ENCODE results near the gene ZNF784.

The ZNF784 gene

DNA sequence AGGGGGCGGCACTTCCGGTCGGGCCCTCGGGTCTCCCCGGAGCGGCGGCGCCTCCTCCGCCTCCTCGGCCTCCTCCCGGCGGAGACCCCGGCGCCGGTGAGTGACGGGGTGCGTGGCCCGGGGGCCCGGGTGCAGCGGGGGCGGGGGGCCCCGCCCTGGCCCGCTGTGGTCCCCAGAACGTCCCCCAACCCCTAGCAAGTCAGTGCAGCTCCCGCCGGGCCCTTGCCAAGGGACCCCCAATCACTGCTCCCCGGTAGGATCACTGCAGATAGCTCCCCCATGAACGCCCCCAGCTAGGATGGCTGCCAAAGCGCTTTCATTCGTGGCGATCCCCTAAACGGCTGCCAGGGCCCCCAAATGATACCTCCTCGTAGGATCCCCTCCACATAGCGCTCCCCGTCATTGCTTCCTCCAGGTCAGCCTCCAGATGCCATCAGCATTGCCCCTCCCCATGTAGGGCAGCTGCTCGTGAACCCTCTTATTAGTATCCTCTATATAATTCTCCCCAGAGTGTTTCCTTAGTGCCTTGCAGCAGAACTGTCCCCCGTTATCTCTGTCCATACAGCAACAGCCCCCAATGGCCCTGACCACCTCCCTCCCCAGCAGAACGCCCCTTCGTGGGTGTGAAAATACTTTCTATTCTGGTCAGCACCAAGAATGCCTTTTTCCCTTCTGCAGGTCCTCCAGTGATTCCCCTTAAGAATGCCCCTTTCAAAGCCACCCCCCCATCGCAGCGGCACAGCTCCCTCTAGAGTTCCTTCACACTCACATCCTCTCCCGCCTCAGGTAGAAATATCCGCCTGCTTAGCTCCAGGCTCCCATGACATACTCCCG is 18.5 kb downstream of the ZNF784 start, which contains the start of gene ZNF865:
Gene ZNF865, plus strand, starts transcription at position 11 of the 834 bp plus-strand sequence. CDS start 7,972 bp downstream, outside the sequence.
- in situ Hi-C loops (cut with MboI; ENCODE audit: low sequenced_read_pairs), result no loop called here

DNA sequence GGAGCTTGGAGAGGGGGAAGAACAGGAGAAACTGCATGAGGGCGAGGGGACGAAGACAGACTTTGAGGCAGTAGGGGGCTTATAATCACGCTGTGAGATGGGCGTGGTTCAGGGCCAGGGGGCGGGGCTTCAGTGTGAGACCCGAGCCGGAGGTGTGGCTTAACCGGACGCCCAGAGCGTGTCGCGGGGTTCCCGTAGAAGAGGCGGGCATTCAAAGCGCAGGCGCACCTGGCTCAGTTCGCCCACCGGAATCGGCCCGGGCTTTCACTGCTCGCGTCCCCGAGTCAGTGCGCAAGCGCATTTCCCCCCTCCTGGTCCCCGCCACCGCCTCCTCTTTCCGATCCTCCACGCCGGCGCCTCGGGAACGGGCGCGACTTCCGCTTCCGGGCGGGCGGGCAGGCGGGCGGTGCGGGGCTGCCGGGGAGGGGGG is 19.1 kb downstream of the ZNF784 start:
- in situ Hi-C loops (cut with MboI; ENCODE audit: low sequenced_read_pairs), result no loop called here

DNA sequence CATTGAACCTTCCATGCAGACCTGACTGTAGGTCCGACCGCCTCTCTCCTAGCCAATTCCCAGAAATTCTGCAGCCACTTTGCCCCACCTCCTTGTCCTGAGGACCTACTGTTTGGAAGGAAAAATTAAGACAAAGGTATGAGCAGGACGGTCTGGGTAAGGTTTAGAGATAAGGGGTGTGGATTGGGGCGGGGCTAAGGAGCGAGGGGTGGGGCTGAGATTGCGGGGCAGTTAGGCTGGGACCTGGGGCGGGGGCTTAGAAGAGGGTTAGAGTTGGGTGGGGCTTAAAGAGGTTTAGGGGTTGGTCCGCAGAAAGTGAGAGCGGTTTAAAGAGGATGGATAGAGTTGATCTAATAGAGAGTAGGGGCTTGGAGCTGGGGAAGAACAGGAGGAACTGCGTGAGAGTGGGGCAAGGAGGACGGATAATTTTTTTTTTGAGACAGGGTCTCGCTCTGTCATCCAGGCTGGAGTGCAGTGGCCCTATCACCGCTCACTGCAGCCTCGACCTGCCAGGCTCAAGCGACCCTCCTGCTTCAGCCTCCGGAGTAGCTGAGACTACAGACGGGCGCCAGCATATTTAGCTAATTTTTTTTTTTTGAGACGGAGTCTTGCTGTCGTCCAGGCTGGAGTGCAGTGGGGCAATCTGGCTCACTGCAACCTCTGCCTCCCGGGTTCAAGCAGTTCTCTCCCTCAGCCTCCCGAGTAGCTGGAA is 20.6 kb downstream of the ZNF784 start:
- in situ Hi-C loops (cut with MboI; ENCODE audit: low sequenced_read_pairs), result no loop called here

DNA sequence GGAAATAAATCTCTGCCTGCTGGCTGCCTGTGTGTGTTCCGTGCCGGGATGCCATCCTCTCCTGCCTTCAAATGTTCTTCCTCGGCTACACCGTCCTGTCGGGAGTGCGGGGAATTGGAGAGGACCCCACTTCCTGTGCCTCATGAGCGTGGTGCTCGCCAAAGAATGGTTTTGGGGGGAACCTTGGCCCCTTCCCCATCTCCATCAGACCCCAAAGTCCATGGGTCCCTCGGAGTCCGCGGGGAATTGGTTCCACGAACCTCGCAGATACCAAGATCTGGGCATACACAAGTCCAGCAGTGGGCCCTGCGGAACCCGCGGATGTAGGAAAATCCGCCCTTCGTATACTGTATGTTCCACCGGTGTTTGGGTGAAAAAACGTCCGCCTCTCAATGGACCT is 21.3 kb downstream of the ZNF784 start:
- in situ Hi-C loops (cut with MboI; ENCODE audit: low sequenced_read_pairs), result no loop called here

DNA sequence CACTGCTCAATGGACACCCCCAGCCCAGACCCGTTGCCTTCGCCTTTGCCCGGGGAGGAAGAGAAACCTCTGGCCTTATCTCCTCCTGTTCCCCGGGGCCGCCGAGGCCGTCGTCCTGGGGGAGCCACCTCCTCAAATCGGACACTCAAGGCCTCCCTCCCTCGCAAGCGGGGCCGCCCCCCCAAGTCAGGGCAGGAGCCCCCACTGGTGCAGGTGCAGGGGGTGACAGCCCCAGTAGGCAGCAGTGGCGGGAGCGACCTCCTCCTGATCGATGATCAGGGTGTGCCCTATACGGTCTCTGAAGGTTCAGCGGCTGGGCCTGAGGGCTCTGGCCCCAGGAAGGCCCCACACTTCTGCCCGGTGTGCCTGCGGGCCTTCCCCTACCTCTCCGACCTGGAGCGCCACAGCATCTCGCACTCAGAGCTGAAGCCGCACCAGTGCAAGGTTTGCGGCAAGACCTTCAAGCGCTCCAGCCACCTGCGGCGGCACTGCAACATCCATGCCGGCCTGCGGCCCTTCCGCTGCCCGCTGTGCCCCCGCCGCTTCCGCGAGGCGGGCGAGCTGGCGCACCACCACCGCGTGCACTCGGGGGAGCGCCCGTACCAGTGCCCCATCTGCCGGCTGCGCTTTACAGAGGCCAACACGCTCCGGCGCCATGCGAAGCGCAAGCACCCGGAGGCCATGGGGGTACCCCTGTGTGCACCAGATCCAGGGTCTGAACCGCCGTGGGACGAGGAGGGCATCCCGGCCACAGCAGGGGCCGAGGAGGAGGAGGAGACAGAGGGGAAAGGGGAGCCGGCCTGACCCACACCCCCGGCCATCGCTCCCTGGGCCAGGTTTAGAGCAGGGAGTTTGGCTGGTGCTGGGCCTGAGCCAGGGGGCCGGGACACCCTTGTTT is 22.0 kb downstream of the ZNF784 start:
- in situ Hi-C loops (cut with MboI; ENCODE audit: low sequenced_read_pairs), result no loop called here

DNA sequence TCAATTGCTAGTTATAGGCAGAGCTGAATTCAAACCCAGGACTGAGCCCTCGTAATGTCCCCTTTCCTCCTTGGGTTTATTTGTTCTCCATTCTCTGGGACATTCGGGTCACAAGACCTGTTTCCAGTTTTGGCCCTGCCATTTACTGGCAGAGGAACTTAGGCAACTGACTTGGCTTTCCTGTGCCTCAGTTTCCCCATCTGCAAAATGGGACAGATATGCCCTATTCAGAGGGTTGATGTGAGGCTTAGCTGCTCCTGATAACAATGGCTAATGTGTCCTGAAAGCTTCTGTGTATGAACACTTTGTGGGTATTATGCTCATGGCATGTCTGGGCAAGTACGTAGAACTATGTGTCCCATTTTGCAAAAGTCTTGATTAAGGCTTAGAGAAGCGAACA is 23.3 kb downstream of the ZNF784 start:
- in situ Hi-C loops (cut with MboI; ENCODE audit: low sequenced_read_pairs), result no loop called here

DNA sequence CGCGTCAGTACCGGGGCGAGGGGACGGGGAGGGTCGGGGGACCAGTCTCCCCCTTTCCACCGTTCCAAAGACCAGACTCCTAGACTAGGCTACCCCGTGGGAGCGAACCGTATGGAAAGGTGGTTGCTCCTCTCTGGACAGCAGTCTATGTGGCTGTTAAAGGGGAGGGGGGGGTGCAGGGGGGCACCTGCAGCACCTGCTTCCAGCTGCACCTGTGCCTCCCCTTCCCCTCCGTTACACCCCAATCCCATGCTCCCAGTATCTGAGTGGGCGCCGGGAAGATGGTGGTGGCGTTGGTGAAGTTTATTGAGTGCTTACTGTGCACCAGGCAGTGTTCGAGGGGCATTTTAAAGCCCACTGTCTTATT is 23.7 kb downstream of the ZNF784 start:
- in situ Hi-C loops (cut with MboI; ENCODE audit: low sequenced_read_pairs), result no loop called here

DNA sequence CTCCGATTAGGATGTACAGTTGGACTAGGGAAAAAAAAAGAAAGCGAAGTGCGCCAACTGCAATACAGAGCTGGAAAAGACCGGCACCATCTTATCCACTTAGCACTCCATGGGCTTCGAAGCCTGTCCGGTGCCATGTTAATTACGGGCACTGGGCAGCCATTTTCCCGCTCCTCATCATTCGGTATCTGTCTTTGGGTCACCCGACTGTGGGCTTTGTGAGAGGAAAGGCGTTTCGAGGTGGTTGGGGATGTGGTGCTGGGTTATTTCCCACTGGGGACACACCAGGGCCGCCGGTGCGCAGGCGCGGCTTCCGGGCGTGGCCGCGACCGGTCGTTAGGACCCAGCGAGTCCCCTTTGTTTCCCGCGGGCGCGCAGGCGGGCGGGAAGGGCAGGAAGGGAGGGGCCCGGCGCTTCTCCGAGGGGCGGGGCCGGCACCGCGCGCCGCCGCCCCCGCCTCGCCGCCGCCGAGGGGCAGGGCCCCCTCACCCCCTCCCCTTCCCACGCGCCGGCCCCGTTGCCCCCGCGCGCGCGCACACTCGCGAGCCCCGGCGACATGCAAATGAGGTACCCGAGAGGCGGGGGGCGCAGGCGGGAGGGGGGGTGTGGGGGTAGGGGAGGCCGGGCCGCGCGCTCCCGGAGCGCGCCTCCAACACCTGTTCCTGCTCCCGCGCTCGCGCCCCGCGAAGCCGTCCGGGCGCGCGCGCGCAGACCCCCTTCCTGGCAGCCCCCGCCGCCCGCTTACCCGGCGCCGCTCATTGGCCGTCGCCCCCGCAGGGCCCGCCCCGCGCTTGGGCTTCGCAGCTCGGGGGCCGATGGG is 24.3 kb downstream of the ZNF784 start, which contains the start of gene ZNF524:
Gene ZNF524, plus strand, starts transcription at position 447 of the 820 bp plus-strand sequence. CDS start 1,825 bp downstream, outside the sequence.
- in situ Hi-C loops (cut with MboI; ENCODE audit: low sequenced_read_pairs), result no loop called here

DNA sequence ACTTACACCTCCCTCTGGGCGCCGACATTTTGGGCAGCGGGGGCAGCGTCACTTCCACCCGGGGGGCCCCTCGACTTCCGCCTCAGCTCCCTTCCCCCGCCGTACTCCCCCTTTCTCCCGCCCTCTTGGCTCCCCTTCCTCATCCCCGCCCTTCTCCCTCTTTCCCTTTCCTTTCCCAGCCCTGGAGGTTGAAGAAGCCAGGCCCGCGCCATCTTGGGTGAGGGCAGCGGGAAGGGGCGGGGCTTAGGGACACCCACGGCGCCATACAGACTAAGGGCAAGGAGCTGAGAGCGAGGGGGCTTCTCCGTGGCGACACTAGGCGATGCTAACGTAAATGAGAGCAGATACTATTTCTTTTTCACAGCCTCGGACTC is 24.9 kb downstream of the ZNF784 start, which contains the start of gene FIZ1:
Gene FIZ1, minus strand, starts transcription at position 50 of the 374 bp plus-strand sequence. CDS start 1,652 bp downstream, outside the sequence.
- in situ Hi-C loops (cut with MboI; ENCODE audit: low sequenced_read_pairs), result no loop called here

DNA sequence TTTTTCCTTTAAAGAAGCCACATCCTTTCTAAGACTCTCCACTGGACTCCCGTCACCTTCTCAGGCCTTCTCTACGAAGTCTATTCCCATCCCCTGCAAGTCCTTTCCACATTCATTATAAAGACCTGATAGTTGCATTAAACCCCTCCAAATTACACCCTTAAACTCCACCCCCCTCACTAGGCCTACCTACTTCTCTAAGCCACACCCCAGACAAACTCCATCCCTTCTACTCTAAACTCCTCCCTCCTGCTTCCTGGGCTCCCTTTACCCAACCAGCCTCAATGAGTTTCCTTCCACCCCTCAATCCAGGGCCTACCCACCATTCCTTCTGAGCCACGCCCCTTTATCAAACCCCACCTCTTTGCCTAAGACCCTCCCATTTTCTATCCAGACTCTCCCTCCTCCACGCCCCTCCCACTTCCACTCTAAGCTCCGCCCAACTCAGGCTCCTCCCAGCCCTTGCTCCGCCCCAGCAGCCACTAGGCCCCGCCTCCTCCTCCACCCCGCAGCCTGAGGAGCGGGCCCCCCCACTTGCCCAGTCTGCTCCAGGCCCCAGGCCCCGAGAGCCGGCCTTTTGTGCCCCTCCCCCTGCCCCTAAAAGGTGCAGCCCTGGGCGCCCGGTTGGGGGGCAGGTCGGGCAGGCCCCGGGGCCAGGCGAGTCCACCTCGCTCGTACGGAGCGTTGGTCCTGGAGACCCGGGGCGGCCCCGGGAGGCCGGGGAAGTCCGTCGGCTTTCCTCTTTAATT is 25.5 kb downstream of the ZNF784 start:
- in situ Hi-C loops (cut with MboI; ENCODE audit: low sequenced_read_pairs), result no loop called here

DNA sequence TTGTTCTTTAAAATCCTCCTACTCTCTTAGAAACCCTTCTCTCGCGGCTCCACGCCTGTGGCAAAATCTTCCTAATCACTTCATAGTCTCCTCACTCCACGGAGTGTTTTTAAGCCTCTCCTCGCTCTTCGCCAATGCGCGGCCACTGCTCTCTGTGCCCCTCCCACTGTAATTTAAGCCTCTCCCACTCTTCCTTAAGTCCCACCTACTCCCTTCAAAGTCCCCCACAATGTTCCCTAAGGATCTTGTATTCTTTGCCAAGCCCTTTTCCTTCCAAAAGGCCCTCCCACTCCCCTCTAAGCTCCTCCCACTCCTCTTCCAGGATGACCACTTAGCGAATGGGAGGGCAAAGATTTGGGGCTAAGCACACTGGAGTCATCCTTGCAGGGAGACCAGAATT is 26.3 kb downstream of the ZNF784 start:
- in situ Hi-C loops (cut with MboI; ENCODE audit: low sequenced_read_pairs), result no loop called here

DNA sequence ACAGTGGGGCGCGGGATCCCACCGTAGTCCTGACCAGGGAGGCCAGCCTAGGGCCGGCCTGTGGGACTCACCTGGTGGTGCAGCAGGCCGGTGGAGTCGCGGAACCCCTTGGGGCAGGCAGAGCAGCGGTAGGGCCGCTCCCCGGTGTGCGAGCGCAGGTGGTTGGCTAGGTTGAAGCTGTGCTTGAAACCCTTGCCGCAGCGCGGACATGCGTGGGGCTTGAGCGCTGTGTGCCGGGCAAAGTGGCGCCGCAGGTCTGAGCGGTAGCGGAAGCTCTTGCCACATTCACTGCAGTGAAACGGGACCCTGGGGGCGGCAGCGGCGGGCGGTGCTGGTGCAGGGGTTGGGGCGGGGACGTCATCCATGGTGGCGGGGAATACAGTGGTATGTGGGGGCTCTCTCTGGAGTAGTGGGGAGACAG is 26.9 kb downstream of the ZNF784 start:
- in situ Hi-C loops (cut with MboI; ENCODE audit: low sequenced_read_pairs), result no loop called here

DNA sequence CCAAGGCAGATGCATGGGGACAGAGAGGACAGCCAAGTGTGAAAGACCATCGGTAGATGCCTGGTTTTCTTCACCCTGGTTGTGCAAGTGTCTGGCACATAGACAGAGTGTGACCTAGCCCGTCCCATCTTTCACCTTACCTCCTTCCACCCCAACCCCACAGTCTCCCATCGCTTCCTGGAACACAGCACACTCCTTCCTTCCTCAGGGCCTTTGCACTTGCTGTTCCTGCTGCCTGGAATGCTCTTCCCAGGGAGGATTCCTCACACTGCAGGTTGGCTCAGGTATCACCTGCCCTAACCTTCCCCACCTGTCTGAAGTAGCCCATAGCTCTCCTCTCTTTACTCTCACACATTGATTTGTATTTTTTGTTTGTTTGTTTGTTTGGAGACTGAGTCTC is 28.1 kb downstream of the ZNF784 start:
- in situ Hi-C loops (cut with MboI; ENCODE audit: low sequenced_read_pairs), result no loop called here

DNA sequence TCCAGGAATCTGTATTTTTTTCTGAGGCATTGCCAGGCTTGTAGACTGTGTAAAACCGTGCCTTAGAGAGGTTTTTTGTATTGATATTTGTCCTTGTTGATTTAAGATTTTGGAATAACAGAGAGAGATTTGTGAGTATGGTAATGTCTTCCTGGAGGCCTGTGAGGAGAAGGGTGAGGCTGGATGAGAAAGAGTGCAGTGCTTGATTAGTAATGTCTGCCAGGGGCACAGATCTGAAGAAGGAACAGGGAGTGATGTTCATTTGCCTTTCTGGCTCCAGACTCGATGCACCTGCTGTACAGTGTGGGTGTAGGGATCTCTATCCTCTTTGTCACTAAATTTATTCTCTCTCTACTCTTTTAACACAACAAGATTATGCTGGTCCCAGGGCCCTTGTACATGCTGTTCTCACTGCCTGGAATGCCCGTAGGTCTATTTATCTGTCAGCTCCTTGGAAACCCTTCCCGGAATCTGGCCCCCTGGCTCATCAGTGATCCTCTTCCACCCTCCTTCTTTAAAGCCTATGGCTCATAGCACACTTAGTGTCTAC is 29.3 kb downstream of the ZNF784 start:
- in situ Hi-C loops (cut with MboI; ENCODE audit: low sequenced_read_pairs), result no loop called here

DNA sequence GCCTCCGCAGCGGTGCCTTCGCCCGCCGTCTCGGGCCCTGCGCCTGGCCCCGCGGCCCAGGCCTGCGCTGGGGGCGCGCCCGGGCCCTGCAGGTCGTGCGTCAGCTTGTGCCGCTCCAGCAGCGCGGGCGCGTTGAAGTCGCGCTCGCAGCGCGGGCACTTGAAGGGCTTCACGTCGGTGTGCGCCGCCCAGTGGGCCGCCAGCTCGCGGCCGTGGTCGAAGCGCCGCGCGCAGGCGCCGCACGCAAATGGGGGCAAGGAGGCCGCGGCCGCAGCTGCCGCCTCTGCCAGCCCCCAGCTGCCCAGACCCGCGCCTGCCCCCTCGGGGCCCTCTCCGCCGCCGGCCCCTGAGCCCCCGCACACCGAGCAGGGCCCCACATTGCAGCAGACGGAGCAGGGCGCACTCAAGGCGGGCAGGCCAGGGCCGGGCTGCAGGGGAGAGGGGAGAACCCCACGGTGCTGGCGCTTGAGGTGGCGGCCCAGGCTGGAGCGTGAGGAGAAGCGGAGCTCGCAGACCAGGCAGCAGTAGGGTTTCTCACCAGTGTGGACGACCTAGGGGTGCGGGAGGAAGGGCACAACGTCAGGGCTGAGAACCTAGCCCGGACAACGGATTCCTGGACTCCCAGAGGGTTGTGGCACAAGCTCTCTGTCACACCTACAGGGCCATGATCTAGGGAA is 31.1 kb downstream of the ZNF784 start:
- in situ Hi-C loops (cut with MboI; ENCODE audit: low sequenced_read_pairs), result no loop called here

DNA sequence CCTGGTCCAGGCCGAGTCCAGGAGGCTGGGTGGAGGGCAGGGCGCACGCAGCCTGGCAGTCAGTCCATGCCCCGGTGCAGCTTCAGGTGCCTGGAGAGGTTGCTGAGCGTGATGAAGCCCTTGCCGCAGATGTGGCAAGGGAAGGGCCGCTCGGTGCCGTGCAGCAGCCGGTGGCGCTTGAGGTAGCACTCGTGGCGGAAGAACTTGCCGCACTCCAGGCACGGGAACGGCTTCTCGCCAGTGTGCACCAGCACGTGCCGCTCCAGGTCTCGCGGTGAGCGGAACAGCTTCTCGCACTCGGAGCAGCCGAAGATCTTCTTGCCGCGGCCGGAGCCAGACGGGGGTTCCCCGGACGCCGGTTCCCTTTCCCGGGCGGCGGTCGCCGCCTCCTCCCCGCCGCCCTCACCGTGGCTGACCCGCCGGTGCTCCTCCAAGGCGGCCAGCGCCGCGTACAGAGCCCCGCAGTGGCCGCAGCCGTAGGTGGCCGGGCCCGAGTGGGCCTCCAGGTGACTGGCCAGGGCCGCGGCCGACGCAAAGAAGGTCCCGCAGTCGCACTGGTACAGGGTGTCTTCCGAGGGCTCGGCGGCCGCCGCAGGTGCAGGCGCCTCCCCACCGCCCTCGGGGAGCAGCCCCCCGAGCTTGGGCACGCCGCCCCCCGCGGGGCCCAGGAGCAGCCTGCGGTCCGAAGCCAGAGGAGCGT is 31.8 kb downstream of the ZNF784 start:
- in situ Hi-C loops (cut with MboI; ENCODE audit: low sequenced_read_pairs), result no loop called here

DNA sequence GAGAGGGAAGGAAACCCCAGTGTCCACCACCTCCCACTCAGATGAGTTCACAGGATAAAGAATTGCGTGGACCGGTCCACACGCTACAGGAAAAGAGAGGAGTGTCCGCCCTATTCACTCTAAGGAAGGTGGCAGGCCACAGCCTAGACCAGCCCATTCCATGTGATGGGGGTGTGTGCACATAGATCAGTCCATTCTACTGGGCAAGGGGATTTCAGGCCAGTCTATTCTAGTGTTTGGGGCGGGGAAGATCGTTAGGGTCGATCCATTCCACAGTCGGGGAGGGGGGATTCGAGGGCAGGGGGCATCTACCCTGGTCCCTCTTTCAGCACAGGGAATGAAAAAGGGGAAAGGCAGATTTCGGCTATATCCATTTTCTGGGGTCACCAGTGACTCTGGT is 32.8 kb downstream of the ZNF784 start:
- in situ Hi-C loops (cut with MboI; ENCODE audit: low sequenced_read_pairs), result no loop called here

DNA sequence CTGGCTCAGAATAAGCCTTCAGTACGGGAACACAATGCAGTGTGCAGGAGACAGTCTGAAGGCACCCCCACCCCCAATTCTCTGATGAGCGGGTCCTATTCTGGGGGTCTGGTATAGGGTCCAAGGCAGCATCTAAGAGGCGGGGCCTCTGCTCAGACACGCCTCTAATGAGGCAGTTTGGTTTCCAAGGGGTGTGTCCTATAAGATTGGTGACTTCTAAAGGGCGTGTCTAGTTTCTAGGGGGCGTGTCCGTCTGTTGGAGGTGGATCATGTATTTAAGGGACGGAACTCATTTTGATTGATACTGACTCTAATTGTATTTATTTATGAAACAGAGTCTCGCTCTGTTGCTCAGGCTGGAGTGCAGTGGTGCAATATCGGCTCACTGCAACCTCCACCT is 33.7 kb downstream of the ZNF784 start:
- in situ Hi-C loops (cut with MboI; ENCODE audit: low sequenced_read_pairs), result no loop called here
